DMS53 treated with DMSO at 0.1 percent for 48 hours (cell line): ENCODE results near the gene GRAMD2A.
"Not testable (repeated sequence)": the region's sequence is repeated elsewhere in the genome, so short reads cannot be mapped to it uniquely, and the experiment has no call there.

Source experiments
- DNase-seq: peaks from one replicate; lab custom pipeline; 2025; ENCODE audit not compliant: unreplicated experiment; lab: John Stamatoyannopoulos, UW

GRAMD2A gene

GRCh38 chr15:72189250-72189902 is 8.2 kb downstream of the GRAMD2A start:
- DNase-seq: no peak

GRCh38 chr15:72184165-72184811 is 13.3 kb downstream of the GRAMD2A start:
- DNase-seq: no peak

GRCh38 chr15:72183781-72184164 is 13.8 kb downstream of the GRAMD2A start:
- no peak for DNase-seq

GRCh38 chr15:72182673-72183072 is 14.9 kb downstream of the GRAMD2A start:
- DNase-seq: no peak

DNA sequence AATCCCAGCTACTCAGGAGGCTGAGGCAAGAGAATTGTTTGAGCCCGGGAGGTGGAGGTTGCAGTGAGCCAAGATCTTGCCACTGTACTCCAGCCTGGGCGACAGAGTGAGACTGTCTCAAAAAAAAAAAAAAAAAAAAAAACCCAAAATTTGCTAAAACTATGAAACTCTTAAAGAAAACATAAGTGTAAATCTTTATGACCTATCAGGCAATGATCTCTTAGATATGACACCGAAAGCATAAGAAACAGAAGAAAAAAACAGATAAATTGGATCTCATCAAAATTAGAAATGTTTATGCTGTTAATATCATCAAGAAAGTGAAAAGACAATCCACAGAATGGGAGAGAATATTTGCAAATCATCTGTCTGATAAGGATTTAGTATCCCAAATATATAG is 15.3 kb downstream of the GRAMD2A start:
- no peak for DNase-seq

DNA sequence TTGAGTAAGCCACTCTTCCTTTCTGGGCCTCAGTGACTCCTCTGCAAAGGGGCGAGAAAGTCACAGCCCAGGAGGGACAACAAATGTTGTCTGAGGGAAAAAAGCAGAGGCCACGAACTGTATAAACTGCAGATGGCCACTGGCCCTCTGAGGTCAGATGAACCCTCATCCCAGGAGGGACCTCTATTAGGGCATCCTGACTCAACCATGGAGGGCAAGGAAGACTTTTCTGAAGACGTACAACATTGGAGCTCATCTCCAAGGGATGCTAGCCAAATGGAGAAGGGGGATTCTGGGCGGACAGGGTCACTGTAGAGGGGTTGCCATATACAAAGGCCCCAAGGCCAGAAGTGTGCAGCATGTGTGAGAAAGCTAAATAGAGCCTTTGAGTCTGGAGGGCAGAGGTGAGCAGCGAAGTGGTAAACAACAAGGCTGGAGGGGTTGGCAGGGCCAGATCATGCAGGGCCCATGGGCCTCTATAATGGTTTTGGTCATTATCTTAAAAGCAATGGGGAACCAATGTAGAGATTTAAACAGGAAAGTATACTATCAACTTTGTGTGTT is 16.7 kb downstream of the GRAMD2A start:
- DNase-seq: no peak

DNA sequence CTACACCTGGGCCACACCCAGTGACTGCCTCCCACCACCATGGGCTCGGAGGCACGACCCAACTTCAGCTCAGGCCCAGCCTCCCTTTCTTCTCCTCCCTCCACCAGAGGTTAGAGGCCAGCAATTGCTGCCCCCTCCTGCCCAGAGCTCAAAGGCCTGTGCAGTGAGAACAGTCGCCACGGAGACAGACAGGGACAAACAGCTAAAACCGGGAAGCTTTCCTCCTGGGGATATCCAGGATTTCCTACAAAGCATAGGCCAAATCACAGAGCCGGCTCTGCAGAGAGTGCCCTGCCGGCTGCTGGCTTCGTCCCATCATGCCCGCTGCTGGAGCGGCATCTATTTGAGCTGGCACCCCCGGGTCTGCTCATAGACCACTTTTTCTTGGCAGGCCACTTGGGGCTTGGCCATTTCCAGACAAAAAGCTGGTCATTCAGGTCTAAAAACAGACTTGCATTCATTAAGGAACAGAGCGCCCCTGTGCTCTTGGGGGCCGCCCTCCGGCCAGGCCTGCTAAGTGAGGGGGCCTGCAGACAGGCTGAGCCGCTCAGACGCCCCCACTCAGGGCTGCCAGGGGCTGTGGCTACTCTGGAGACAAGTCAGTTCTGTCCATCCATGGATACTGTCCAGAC is 17.5 kb downstream of the GRAMD2A start:
- no peak for DNase-seq

- no peak for DNase-seq
Measured at GRCh38 chr15:72178976-72179585, 18.5 kb downstream of the GRAMD2A start.

DNA sequence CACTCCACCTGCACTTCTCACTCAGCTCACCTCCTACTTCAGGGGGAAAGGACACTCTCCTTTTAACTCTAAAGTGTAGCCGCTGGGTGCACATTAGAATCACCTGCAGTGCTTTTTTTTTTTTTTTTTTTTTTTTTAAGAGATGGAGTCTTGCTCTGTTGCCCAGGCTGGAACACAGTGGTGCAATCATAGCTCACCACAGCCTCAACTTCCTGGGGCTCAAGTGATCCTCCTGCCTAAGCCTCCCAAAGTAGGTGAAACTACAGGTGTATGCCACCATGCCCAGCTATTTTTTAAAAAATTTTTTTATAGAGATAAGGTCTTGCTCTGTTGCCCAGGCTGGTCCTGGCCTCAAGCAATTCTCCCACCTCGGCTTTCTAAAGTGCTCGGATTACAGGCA is 20.8 kb downstream of the GRAMD2A start:
- DNase-seq: no peak

DNA sequence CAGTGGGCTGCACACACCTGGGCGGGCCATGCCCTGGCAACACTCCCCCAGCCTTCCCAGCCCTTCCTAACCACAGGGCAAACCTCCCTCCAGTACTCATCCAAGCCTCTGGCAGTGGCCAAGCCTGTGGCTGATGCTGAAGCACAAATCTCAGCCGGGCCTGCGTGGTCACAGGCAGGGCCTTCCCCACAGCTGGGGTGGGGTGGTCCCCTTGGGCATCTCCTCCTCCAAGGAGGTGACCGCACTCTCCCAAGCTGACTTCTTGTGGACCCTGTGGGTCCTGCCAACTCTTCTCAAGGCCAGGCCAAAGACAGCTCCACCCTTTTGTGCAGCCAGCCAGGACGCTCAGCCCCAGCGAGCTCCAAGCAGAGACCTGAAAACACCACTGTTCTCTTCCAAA is 21.4 kb downstream of the GRAMD2A start:
- no peak for DNase-seq

GRCh38 chr15:72175186-72176044 is 22.2 kb downstream of the GRAMD2A start:
- no peak for DNase-seq

GRCh38 chr15:72174551-72175165 is 22.9 kb downstream of the GRAMD2A start:
- no peak for DNase-seq

GRCh38 chr15:72173864-72174550 is 23.6 kb downstream of the GRAMD2A start:
- no peak for DNase-seq

- no peak for DNase-seq
Measured at GRCh38 chr15:72173401-72173800, 24.2 kb downstream of the GRAMD2A start.

GRCh38 chr15:72172796-72173195 is 24.8 kb downstream of the GRAMD2A start:
- DNase-seq: no peak

DNA sequence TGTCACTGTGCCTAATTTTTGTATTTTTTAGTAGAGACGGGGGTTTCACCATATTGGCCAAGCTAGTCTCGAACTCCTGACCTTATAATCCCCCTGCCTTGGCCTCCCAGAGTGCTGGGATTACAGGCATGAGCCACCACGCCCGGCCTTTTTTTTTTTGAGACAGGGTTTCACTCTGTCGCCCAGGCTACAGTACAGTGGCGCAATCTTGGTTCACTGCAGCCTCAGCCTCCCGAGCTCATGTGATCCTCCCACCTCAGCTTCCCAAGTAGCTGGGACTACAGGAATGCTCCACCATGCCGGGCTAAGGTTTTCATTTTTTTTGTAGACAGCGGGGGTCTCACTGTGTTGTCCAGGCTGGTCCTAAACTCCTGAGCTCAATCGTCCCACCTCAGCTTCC is 25.6 kb downstream of the GRAMD2A start:
- DNase-seq: not testable (repeated sequence)

GRCh38 chr15:72170691-72171090 is 26.9 kb downstream of the GRAMD2A start:
- no peak for DNase-seq

GRCh38 chr15:72169921-72170611 is 27.5 kb downstream of the GRAMD2A start:
- no peak for DNase-seq

DNA sequence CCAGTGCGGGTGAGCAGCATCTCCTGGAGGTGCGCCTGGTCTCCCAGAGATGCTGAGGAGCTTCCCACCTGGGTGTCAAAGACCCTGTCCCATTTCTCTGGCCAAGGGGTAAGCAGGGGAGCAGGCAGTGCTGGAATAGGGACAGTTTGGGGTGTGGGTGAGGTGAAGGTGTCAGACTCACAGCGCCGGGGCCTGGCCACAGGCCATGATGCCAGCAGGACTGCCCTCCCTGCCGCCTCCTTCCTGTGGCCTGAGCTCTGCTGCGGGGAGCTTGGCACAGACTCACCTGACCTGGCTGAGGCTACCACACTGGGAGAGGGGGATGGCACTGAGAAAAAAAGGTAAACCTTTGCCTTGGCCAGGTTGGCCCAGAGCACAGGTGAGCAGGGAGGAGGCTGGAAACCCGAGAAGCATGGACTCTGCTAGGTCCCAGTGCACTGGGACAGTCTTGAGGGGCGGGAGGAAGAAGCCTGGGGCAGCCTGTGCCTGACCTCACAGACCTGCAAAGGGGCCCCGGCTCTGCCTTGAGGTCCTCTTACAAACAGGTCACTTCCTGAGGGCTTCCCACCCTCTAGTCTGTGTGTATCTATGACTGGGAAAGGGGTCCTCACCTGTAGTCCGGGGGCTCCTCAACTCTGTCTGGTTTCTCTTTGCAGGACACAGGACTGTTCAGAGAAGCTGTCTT is 28.2 kb downstream of the GRAMD2A start:
- DNase-seq: no peak
